Sigmoid colon (tissue), 7 donors: ENCODE measurements around the gene DDX27. TPM values are rescaled to one million over a fixed set of nuclear protein-coding genes. Genes with fewer than 3 reads are reported as not detected.

ENCODE experiments used
- DNase-seq: peaks from one replicate; pipeline ENCODE4 v3.0.0-alpha.2; 2019
- H3K27ac ChIP-seq, 4 donors: fragments of 200-600 bp; sonication (generic); one replicate each; pipeline ENCODE4 v1.5.1; 2016 to 2019; ENCODE audit warnings: mild to moderate bottlenecking in 1 of 4
- H3K27me3 ChIP-seq, 3 donors: fragments of 200-600 bp; sonication (generic); one replicate each; pipeline ENCODE4 v1.5.1; 2019; ENCODE audit warnings: mild to moderate bottlenecking in 1 of 3
- H3K36me3 ChIP-seq, 4 donors: fragments of 200-600 bp; sonication (generic); one replicate each; pipeline ENCODE4 v1.5.1; 2016 to 2019
- H3K4me1 ChIP-seq, 4 donors: fragments of 200-600 bp; sonication (generic); one replicate each; pipeline ENCODE4 v1.5.1; 2017 to 2019
- H3K4me3 ChIP-seq, 4 donors: fragments of 200-600 bp; sonication (generic); one replicate each; pipeline ENCODE4 v1.5.1; 2017 to 2019; ENCODE audit warnings: mild to moderate bottlenecking in 2 of 4, moderate library complexity in 1 of 4
- H3K9me3 ChIP-seq, 4 donors: fragments of 200-600 bp in 3 of 4; sonication (generic) in 3 of 4; one replicate each; pipeline versions ENCODE4 v1.5.1 to v1.6.1; 2013 to 2019
- CTCF ChIP-seq, 4 experiments: fragments of 450-650 bp in 3 of 4; fragments of 200-600 bp in 1 of 4; IDR thresholded peaks; one replicate each; pipeline ENCODE4 v1.5.1; 2016 to 2019; ENCODE audit warnings: antibody characterized with exemption in 4 of 4, mild to moderate bottlenecking in 3 of 4, moderate library complexity in 2 of 4
- EP300 ChIP-seq, 4 donors: sonication (generic); formaldehyde crosslinking; IDR thresholded peaks; one replicate each; pipeline ENCODE4 v1.6.1; 2017; ENCODE audit warnings: antibody characterized with exemption in 4 of 4
- POLR2A ChIP-seq, 2 donors: fragments of 450-650 bp; IDR thresholded peaks; one replicate each; pipeline ENCODE4 v1.6.1; 2016; ENCODE audit warnings: antibody characterized with exemption in 2 of 2, mild to moderate bottlenecking in 2 of 2, moderate library complexity in 2 of 2
- POLR2AphosphoS5 ChIP-seq, 4 donors: sonication (generic); formaldehyde crosslinking; IDR thresholded peaks; one replicate each; pipeline ENCODE4 v1.6.1; 2017; ENCODE audit warnings: antibody characterized with exemption in 4 of 4
- WGBS, 2 donors: extraction: QIAGEN DNeasy Blood & Tissue Kit; methylation state at CpG; one replicate each; pipeline ENCODE4 v1.1.7; 2013; 5-methylcytosine and 5-hydroxymethylcytosine counted together
- intact Hi-C: fragments of 100-400 bp; cut with DNase I; formaldehyde crosslinking; loops from one replicate; pipeline ENCODE4 v1.15.1; 2023
- polyA plus RNA-seq, 3 donors: library from polyadenylated mRNA; stranded (reverse); fragments of 200-250 nt; gene quantifications; one replicate each; pipeline ENCODE4 v1.2.3, GENCODE V29; 2013
- total RNA-seq, 4 donors: library from RNA; depleted of rRNA; stranded (reverse); fragments of >200 nt; gene quantifications; one replicate each; pipeline ENCODE4 v1.1.0, GENCODE V29; 2016
- donor health status: healthy with polysubstance abuse.
- donor health status: Bipolar disorder and iron deficiency.
- donor health status: healthy.

Gene DDX27
- total and polyA plus RNA-seq, 7 donors = 16.8 to 40.4 (median 27.5) TPM

GRCh38 chr20:49229381-49229780 is 10.2 kb downstream of the DDX27 start:
- intact Hi-C loops = no loop called here
- WGBS, 2 donors = 91 to 96% methylated on average over 2 of the region's 2 CpGs
- H3K9me3 ChIP-seq = no peaks in the 10 kb centered on the region
- peaks cover 49 to 93% (median 78%) of the 10 kb centered on the region in 4 donors for H3K36me3 ChIP-seq
- H3K4me3 ChIP-seq = no peak overlapping the region
- H3K27ac ChIP-seq = no peak overlapping the region
- H3K4me1 ChIP-seq = no peaks in the 10 kb centered on the region
- TF ChIP-seq EP300 (IDR thresholded peaks at IDR 0.05) (no peak), CTCF (IDR thresholded peaks at IDR 0.05) (no peak), POLR2A (IDR thresholded peaks at IDR 0.05) (no peak), POLR2AphosphoS5 (IDR thresholded peaks at IDR 0.05) (no peak)
- no peak for DNase-seq
- H3K27me3 ChIP-seq = no peaks in the 10 kb centered on the region

GRCh38 chr20:49230021-49230420 is 10.8 kb downstream of the DDX27 start:
- TF ChIP-seq POLR2AphosphoS5 (IDR thresholded peaks at IDR 0.05) = no peak
- intact Hi-C loops = no loop called here
- WGBS, 2 donors = 93 to 94% methylated on average over 10 of the region's 10 CpGs

GRCh38 chr20:49230561-49231133 is 11.4 kb downstream of the DDX27 start:
- H3K9me3 ChIP-seq = no peaks in the 10 kb centered on the region
- H3K36me3 ChIP-seq = peaks cover 48 to 93% (median 78%) of the 10 kb centered on the region in 4 donors
- intact Hi-C loops = no loop called here
- H3K4me1 ChIP-seq = no peaks in the 10 kb centered on the region
- no peaks in the 10 kb centered on the region for H3K27me3 ChIP-seq
- 62 to 87% methylated on average over 8 of the region's 8 CpGs for WGBS, 2 donors
- peak; percentile 69 for DNase-seq
- H3K27ac ChIP-seq = no peak overlapping the region
- no peak overlapping the region for H3K4me3 ChIP-seq
- TF ChIP-seq POLR2AphosphoS5 (IDR thresholded peaks at IDR 0.05) = no peak
- no peak for TF ChIP-seq EP300 (IDR thresholded peaks at IDR 0.05)
- TF ChIP-seq POLR2A (IDR thresholded peaks at IDR 0.05) = no peak
- no peak for TF ChIP-seq CTCF (IDR thresholded peaks at IDR 0.05)

More at GRCh38 chr20:49230021-49230420, 10.8 kb downstream of the DDX27 start:
- DNase-seq = peak; percentile 50
- H3K4me3 ChIP-seq = no peak overlapping the region
- H3K27ac ChIP-seq = no peak overlapping the region
- no peaks in the 10 kb centered on the region for H3K27me3 ChIP-seq
- H3K36me3 ChIP-seq = peaks cover 47 to 93% (median 78%) of the 10 kb centered on the region in 4 donors
- H3K9me3 ChIP-seq = no peaks in the 10 kb centered on the region
- H3K4me1 ChIP-seq = no peaks in the 10 kb centered on the region

- DNase-seq = no peak
- H3K4me1 ChIP-seq = no peaks in the 10 kb centered on the region
- 69 to 83% methylated on average over 7 of the region's 7 CpGs for WGBS, 2 donors
- no peaks in the 10 kb centered on the region for H3K27me3 ChIP-seq
- no peak overlapping the region for H3K27ac ChIP-seq
- H3K4me3 ChIP-seq = no peak overlapping the region
- no peaks in the 10 kb centered on the region for H3K9me3 ChIP-seq
- intact Hi-C loops = no loop called here
- H3K36me3 ChIP-seq = peaks cover 39 to 92% (median 79%) of the 10 kb centered on the region in 4 donors
- TF ChIP-seq POLR2AphosphoS5 (IDR thresholded peaks at IDR 0.05) (no peak), POLR2A (IDR thresholded peaks at IDR 0.05) (no peak), CTCF (IDR thresholded peaks at IDR 0.05) (no peak), EP300 (IDR thresholded peaks at IDR 0.05) (no peak)
Observed at GRCh38 chr20:49231471-49231870, 12.3 kb downstream of the DDX27 start.

- DNase-seq = peak; percentile 40
- intact Hi-C loops = no loop called here
- Histone ChIP-seq H3K9me3 (no peaks in the 10 kb centered on the region), H3K27ac (no peak overlapping the region), H3K27me3 (no peaks in the 10 kb centered on the region), H3K4me3 (no peak overlapping the region), H3K4me1 (no peaks in the 10 kb centered on the region), H3K36me3 (peaks cover 41 to 94% (median 83%) of the 10 kb centered on the region in 4 donors)
- 94 to 96% methylated on average over 10 of the region's 10 CpGs for WGBS, 2 donors
- TF ChIP-seq POLR2A (IDR thresholded peaks at IDR 0.05) (no peak), CTCF (IDR thresholded peaks at IDR 0.05) (no peak), POLR2AphosphoS5 (IDR thresholded peaks at IDR 0.05) (no peak), EP300 (IDR thresholded peaks at IDR 0.05) (no peak)
Observed at GRCh38 chr20:49233226-49233625, 14.0 kb downstream of the DDX27 start.
